CD4-positive, alpha-beta T cell (primary cell): ENCODE measurements around the gene CDH4. TPM values are rescaled to one million over a fixed set of nuclear protein-coding genes. Genes with fewer than 3 reads are reported as not detected.

Experiments used
- ATAC-seq: fragments of 200-7000 bp; cut with Tn5 transposase; one replicate; pipeline ENCODE4 v1.10.0; 2022; ENCODE audit warnings: mild to moderate bottlenecking; ENCODE audit not compliant: poor library complexity
- CTCF ChIA-PET: fragments of 350-600 bp; sonication (Branson Sonifier 250); formaldehyde crosslinking; loops from one replicate; lab custom pipeline; 2021; ENCODE audit warnings: antibody characterized with exemption, inconsistent platforms; lab: Charles Lee
- POLR2A ChIA-PET: fragments of 350-600 bp; sonication (Branson Sonifier 250); formaldehyde crosslinking; loops from one replicate; lab custom pipeline; 2021; ENCODE audit warnings: antibody characterized with exemption, inconsistent platforms; lab: Charles Lee
- DNase-seq, 14 experiments: peaks; one replicate each; pipeline ENCODE4 v3.0.0-alpha.2; 2013 to 2020; ENCODE audit warnings: mixed read lengths in 2 of 14
- H3K27ac ChIP-seq, 2 donors: one replicate each; pipeline versions ENCODE4 v1.5.1 to v1.7.0; 2013; ENCODE audit warnings: low read length in 2 of 2, low read depth in 1 of 2, mild to moderate bottlenecking in 1 of 2
- H3K27me3 ChIP-seq, 2 experiments: 1 replicate in 1 of 2; 2 replicates in 1 of 2; pipeline versions ENCODE4 v1.6.1 to v1.7.0; 2013; ENCODE audit warnings: low read length in 2 of 2, control low read depth in 1 of 2, mild to moderate bottlenecking in 1 of 2, moderate library complexity in 1 of 2; ENCODE audit not compliant: insufficient read depth in 2 of 2, control insufficient read depth in 1 of 2
- H3K36me3 ChIP-seq: one replicate; pipeline ENCODE4 v1.6.1; 2013; ENCODE audit warnings: low read length, control low read depth; ENCODE audit not compliant: insufficient read depth
- H3K4me1 ChIP-seq: one replicate; pipeline ENCODE4 v1.6.1; 2013; ENCODE audit warnings: low read length, control low read depth; ENCODE audit not compliant: insufficient read depth
- H3K4me3 ChIP-seq: one replicate; pipeline ENCODE4 v1.5.1; 2013; ENCODE audit warnings: mild to moderate bottlenecking, low read length, moderate library complexity
- H3K9me3 ChIP-seq, 2 experiments: 1 replicate in 1 of 2; 2 replicates in 1 of 2; pipeline versions ENCODE4 v1.6.1 to v1.7.0; 2013; ENCODE audit warnings: low read length in 2 of 2, mild to moderate bottlenecking in 2 of 2, control low read depth in 1 of 2, moderate library complexity in 1 of 2; ENCODE audit not compliant: control insufficient read depth in 1 of 2, insufficient read depth in 1 of 2
- H3K27ac Mint-ChIP-seq: one replicate; pipeline ENCODE4 v1.8.0; 2020; ENCODE audit warnings: mixed read lengths
- H3K27me3 Mint-ChIP-seq: one replicate; pipeline ENCODE4 v1.8.0; 2021; ENCODE audit warnings: mixed read lengths
- H3K36me3 Mint-ChIP-seq: one replicate; pipeline ENCODE4 v1.8.0; 2021; ENCODE audit warnings: low read depth, mixed read lengths
- H3K4me1 Mint-ChIP-seq: one replicate; pipeline ENCODE4 v1.8.0; 2021; ENCODE audit warnings: low read depth, mixed read lengths
- H3K4me3 Mint-ChIP-seq: one replicate; pipeline ENCODE4 v1.8.0; 2020; ENCODE audit warnings: mild to moderate bottlenecking, mixed read lengths
- H3K9me3 Mint-ChIP-seq: one replicate; pipeline ENCODE4 v1.8.0; 2020; ENCODE audit warnings: mixed read lengths
- CTCF ChIP-seq: fragments of 200-600 bp; IDR thresholded peaks from one replicate; pipeline ENCODE4 v1.8.0; 2022; ENCODE audit warnings: antibody characterized with exemption, mild to moderate bottlenecking
- intact Hi-C, 2 experiments: fragments of 100-400 bp; cut with DNase I in 1 of 2; cut with micrococcal nuclease in 1 of 2; formaldehyde crosslinking; loops; one replicate each; pipeline versions ENCODE4 v1.15.1 to v1.9.0; 2023 to 2025; cut with DNase I, micrococcal nuclease
- total RNA-seq, 174 experiments: library from RNA in 2 of 174; stranded (reverse) in 2 of 174; gene quantifications; one replicate each; pipeline ENCODE4 v1.2.3 and lab custom pipeline; 2021 to 2026

The CDH4 gene
- total RNA-seq, 2 experiments from 2014 or later: 0.11 TPM

- CTCF ChIA-PET: no interaction called here
- Histone ChIP-seq H3K4me1 (no peaks in the 10 kb centered on the region), H3K27me3 (peaks cover 0 to 2% of the 10 kb centered on the region in 2 experiments), H3K27ac (no peak overlapping the region), H3K36me3 (no peaks in the 10 kb centered on the region), H3K4me3 (no peak overlapping the region), H3K9me3 (peaks cover 0 to 15% of the 10 kb centered on the region in 2 experiments)
- DNase-seq (no peak), ATAC-seq (no peak)
- intact Hi-C loops: no loop called here
- TF ChIP-seq CTCF: no peak
- no peak overlapping the region for H3K27ac Mint-ChIP-seq
- H3K4me3 Mint-ChIP-seq: no peak overlapping the region
- H3K36me3 Mint-ChIP-seq: no peaks in the 10 kb centered on the region
- no peaks in the 10 kb centered on the region for H3K4me1 Mint-ChIP-seq
- H3K9me3 Mint-ChIP-seq: no peaks in the 10 kb centered on the region
- H3K27me3 Mint-ChIP-seq: peaks cover 6% of the 10 kb centered on the region
- POLR2A ChIA-PET: no interaction called here
Measured at GRCh38 chr20:61439251-61439650, 187.2 kb downstream of the CDH4 start.

GRCh38 chr20:61440548-61441055 lies 188.5 kb downstream of the CDH4 start:
- H3K36me3 Mint-ChIP-seq: no peaks in the 10 kb centered on the region
- no peaks in the 10 kb centered on the region for H3K36me3 ChIP-seq
- no peak overlapping the region for H3K27ac ChIP-seq
- DNase-seq (no peak), ATAC-seq (no peak)
- ChIA-PET CTCF (no interaction called here), POLR2A (no interaction called here)
- H3K4me3 ChIP-seq: no peak overlapping the region
- H3K27me3 ChIP-seq: peaks cover 0 to 2% of the 10 kb centered on the region in 2 experiments
- no peak overlapping the region for H3K27ac Mint-ChIP-seq
- H3K9me3 ChIP-seq: peaks cover 0 to 13% of the 10 kb centered on the region in 2 experiments
- no peak for TF ChIP-seq CTCF
- H3K4me1 ChIP-seq: no peaks in the 10 kb centered on the region
- peaks cover 4% of the 10 kb centered on the region for H3K27me3 Mint-ChIP-seq
- no peaks in the 10 kb centered on the region for H3K9me3 Mint-ChIP-seq
- no peaks in the 10 kb centered on the region for H3K4me1 Mint-ChIP-seq
- no peak overlapping the region for H3K4me3 Mint-ChIP-seq
- intact Hi-C loops: no loop called here

GRCh38 chr20:61441537-61441936 lies 189.5 kb downstream of the CDH4 start:
- no peak for TF ChIP-seq CTCF
- no peak for DNase-seq
- POLR2A ChIA-PET: no interaction called here
- Mint-ChIP-seq H3K27ac (no peak overlapping the region), H3K36me3 (no peaks in the 10 kb centered on the region), H3K4me3 (no peak overlapping the region), H3K9me3 (no peaks in the 10 kb centered on the region), H3K4me1 (no peaks in the 10 kb centered on the region), H3K27me3 (no peaks in the 10 kb centered on the region)
- Histone ChIP-seq H3K36me3 (no peaks in the 10 kb centered on the region), H3K9me3 (peaks cover 0 to 8% of the 10 kb centered on the region in 2 experiments), H3K27me3 (peaks cover 0 to under 1% of the 10 kb centered on the region in 2 experiments), H3K27ac (no peak overlapping the region), H3K4me3 (no peak overlapping the region), H3K4me1 (no peaks in the 10 kb centered on the region)
- intact Hi-C loops: no loop called here
- CTCF ChIA-PET: no interaction called here
- no peak for ATAC-seq
